Left renal cortex interstitium (tissue), 4 donors: Measurements from ENCODE around the gene MAPKAP1. TPM values are rescaled to one million over a fixed set of nuclear protein-coding genes. Genes with fewer than 3 reads are reported as not detected.

ENCODE experiments used
- DNase-seq, 4 donors: peaks; one replicate each; pipeline ENCODE4 v3.0.0-alpha.2; 2013; ENCODE audit warnings: low read depth in 4 of 4, low spot score in 2 of 4, missing footprints in 1 of 4
- polyA plus RNA-seq, 4 donors: library from polyadenylated mRNA; unstranded; fragments of 120-200 nt; gene quantifications; one replicate each; pipeline ENCODE4 v1.2.1, GENCODE V29; 2013; ENCODE audit not compliant: insufficient read length in 4 of 4

Gene MAPKAP1
- polyA plus RNA-seq, 4 donors = 59.0 to 82.9 (median 76.7) TPM

DNA sequence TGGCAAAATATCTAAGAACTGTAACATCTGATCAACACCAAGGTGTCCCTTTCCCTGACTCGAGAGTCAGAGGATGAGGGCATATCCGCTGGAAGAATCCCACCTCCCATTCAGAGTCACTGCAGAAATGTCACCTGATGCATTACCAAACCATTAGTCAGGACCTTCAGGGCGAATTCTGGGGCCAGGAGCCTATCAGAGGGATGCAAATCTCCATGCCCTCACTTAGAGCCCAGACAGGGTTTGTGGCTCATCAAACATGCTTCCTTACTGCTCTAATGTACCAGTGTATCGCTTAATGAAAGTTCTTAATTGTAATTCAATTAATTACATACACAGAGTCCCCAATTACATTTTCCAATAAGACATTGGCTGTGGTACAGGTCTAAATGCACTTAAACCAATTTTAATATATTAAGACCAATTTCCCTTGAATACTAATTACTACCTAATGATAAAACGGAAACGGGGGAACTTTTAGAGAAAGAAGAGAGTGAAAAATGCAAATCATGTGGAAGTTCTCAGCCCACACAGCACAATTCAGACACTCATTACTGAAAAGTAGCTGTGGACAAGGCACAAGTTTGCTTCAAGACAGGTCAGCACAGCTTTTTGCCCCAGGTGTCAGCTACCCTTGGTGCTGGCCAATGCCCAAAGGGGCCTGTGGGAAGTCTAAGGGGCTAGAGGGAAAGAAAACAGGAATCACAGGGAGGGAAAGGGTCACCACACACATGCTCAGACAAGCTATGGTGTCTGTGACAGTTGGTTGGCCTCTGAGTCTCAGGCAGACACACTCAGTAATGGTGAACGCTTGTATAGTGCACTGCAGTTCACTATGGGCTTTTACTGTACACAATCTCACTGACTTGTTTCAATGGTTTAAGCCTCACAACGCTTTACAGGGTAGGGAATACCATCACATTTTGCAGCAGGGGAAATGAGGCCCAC lies 211.6 kb downstream of the MAPKAP1 start:
- no peak for DNase-seq

DNA sequence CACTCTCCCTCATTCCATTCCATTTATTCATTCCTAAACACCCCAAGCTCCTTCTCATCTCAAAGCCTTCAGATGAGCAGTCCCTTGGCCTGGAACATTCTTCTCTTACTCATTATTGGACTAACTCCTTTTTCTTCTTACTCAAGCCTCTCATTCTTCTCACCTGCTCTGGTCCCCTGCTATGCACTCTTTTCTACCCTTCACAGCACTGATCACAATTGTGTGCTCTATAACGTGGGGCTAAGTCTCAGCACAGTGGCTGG lies 212.4 kb downstream of the MAPKAP1 start:
- no peak for DNase-seq

DNA sequence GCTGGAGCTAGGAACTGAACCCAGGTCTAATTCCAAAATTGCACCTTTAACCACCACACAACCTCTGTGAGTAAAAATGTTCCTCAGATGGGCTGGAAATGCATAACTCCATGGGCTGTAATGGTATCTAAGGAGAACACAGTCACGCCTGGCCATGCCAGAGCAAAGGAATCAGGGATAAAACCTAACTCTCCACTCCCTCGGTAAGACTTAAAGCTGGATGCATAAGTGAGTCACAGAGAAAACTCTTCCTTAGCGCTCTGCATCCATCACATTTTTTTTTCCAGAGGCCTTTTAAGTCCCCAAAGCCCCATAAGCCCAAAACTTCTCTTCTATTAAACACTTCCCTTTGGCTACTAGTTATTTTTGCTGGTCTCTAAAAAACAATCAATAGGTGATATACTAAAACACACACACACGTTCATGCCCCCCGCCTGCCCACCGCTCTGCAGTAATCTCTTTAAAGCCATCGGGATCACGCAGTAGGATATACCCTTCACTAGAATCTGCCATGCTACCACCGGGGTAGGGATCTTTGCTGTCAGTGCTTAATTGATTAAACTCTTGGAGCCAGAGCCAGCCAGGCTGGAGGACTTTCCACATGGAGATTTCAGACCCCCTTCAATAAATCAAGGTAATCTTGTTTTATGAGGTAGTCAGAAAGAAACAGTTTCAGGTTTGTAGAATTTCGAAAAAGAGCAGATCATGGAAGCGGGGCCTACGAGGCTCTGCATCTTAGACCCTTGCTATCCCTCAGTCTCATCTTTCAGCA lies 212.9 kb downstream of the MAPKAP1 start:
- DNase-seq = no peak

DNA sequence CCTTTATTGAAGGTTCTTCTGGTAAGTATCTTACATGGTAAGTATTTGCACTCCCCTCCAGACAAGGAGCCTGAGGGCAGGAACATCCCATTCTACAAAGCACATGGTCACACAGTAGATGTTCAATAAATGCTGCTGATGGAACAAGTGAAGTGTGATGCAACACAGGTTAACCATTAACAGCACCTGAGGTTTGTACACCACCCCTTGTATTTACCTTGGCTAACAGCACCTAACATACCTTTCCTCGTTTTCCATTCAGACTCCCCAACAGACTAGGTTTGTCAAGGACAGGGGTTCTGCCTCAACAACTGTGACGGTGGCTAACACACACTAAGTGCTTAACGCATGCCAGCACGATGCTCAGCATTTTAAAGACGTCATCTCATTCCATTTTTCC lies 213.6 kb downstream of the MAPKAP1 start:
- DNase-seq = no peak

DNA sequence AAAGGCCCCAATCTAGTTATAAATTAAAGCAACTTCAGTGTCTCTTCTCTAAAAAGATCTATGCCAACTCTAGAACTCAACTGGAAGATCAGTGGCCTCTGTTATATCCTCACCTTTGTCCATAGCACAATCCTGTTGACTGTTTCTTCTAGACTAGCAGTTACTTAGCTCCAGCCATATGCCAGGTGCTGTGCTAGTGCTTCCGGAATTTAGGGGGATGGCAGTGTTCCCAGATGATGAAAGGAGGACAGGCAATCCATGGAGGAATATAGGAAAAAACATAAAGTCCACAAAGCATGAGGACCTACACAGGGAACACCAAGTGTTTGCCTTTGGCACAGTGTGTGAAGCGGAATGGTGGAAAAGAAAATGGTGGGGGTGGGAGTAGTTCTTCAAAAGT lies 214.3 kb downstream of the MAPKAP1 start:
- DNase-seq = no peak

DNA sequence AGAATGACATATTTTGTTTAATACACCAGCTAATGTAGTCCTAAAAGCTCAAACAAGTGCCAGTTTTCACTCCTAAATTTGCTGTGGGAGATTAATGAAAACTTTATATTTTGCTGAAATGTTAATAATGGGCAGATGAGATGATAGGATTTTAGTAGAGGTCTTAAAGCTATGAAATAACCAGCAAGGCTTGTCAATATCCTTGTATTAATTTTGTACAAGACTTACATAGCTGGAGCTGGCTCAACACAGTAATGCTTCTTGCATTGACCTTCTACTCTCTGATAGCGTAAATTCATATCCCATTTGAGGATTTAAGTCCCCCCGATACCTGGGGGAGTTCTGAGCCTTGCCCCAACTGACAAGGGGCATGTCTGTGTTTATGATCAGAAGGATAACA lies 219.2 kb downstream of the MAPKAP1 start:
- no peak for DNase-seq

DNA sequence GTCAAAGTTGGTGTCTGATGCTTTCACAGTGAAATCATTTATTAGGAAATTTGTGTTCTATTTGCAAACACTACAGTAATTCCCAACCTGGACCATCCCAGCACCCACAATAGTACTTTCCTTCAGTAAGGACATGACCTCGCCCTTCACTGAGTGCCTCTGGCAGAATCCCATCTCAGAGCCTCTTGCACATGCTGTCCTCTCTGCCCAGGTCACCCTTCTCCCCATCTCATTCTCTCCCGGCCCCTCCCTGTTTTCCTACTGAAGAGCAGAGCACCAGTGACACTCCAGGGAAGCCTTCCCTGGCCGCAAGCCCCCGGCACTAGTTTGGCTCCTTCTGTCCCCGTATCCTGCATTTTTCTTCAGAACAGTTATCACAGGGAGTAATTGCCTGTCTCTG lies 220.4 kb downstream of the MAPKAP1 start:
- DNase-seq = no peak

DNA sequence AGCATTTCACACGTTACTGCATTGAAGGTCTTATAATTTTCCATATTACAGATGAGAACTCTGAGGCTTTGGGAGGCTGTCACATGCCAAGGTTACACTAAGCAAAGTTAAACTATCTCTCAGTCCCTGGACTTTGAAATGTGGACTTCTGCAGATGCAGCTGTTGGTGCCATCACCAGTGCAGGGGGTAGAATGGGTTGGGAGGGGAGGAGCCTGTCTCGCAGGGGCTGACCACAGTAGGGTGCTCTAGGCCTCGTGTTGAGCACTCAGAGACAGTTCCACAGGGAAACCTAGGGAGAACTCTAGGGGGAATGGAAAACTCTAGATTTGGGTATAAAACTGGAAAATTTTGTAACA lies 220.9 kb downstream of the MAPKAP1 start:
- no peak for DNase-seq

DNA sequence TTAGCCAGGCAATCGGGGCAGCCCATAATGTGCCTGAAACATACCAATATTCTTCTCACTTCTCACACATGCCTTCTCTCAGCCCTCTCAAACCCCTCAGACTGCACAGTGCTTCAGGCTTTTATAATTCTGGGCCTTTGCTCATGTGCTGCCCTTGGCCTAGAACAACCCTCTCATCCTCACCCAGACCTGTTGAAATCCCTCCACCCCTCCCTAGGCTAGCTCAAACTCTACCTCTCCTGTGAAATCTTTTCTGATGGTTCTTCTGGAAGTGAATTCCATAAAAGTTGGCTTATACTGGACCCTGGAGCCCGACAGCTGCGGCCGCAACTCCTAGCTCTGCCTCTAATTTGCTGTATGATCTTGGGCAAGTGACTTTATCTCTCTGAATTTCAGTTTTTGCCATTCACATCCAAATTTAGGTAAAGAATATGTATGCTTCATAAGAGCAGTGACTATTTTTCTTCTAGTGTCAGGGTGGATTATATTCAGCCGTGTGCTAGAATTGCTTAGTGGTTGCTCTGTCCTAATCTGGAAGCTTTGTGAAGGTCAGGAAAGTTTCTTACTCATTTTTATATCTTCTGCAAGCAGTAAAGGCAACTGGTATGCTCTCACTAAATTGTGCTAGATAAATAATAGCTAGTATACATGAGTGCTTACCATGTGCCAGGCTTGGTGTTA lies 221.4 kb downstream of the MAPKAP1 start:
- DNase-seq = no peak

DNA sequence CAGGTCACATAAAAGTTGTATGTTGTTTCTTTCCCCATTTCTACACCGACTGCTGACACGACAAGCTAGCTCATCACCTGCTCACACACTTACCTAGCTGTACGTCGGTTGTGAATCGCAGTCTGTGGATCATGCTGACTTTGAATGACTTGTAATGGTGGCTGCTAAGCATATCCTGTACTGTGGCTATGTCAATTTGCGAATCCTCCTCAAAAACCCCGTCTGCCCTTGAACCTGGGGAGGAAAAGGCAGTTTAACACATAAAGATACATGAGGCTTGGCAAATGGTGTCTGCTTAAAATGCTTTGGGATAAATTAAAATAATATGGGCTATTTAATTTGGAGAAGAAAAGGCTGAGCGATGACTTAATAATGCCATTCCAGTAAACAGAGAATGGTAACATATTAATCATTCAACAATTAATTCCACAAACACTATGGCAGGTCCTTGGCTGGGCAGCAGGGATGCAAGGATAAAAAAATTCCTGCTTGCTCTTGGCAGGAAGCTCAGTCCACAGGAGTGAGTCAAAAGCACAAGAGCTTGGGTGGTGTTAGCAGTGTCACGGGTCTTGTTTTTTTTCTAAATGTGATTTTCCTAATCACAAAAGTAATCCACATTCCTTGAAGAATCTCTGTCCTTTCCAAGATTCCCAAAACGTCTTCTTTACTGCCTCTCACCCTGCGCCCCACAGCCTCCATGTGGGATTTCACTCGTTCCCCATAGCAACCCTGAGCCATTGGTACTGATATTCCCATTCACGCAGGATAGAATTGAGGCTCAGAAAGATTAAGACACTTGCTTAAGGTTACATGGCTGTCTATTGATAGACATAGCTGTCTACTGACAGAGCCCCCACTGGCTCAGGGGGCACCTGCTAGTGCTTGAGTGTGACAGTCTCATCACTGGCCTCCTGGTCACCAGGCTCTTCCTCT lies 222.4 kb downstream of the MAPKAP1 start:
- no peak for DNase-seq

DNA sequence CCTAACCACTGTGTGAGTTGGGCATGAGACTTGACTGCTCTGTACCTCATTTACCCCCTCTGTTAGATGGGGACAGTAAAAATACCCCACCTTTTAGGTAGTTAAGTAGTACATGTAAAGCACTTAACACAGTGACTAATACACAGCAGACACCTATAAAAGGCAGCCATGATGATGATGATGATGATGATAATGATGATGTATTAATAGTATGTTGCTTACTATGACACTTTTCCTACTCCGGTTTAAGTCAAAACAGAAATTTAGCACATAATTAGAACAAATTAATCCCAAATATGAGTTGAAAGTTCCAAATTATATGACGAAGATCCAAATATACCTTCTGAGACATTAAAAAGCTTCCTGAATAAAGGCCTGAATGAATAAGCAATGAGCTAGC lies 223.3 kb downstream of the MAPKAP1 start:
- no peak for DNase-seq

DNA sequence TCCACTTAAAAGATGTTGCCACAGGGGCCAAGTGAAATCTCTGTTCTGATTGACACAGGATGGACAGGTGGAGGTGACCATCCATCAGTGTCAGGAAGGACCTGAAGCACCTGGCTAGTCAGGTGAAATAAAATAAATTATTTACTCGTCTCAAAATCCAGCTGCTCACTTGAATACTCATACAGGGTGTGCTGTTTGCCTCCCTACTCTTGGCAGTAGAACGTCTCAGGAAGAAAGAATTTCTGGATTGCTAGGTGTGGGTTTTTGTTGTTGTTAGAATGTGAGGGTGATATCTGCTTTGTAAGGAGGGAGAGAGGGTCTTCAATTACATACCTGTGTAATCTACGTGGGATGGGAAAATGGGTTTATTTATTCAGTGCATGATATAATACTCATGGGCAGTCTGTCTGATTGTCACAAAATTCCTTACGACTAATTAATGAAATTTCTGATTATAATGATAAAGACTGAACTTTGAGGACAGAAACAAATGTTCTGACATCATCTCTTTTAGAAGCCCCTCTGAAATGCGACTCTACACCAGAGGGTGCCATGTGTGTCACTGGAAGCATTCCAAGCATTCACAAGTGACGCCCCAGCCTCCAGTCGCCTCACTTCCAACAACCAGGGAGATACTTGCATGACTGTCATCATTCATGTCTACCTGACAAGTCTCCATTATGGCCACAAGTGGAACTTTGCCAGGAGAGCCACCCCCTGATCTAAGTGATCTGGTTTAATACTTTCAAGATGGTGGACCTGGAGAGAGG lies 227.0 kb downstream of the MAPKAP1 start:
- DNase-seq = no peak

DNA sequence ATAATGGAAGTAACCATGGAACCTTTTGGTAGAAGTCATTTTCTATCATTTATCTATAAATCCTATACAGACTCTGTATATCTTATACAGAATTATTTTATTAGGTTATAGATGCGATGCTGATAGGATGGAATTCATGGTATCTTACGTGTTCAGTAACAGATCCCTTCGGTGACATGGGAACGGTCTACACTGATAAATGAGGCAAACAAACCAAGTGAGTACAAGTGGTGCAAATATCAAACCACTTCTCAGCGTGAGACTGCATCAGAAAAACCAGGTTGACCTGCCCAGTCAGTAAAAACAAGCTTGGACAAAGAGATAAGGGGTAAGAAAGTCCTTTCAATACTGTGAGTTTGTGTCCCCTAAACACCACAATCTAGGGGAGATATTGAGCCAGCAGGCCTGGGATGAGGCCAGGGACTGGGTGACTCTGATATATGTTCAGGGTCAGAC lies 229.9 kb downstream of the MAPKAP1 start:
- no peak for DNase-seq

DNA sequence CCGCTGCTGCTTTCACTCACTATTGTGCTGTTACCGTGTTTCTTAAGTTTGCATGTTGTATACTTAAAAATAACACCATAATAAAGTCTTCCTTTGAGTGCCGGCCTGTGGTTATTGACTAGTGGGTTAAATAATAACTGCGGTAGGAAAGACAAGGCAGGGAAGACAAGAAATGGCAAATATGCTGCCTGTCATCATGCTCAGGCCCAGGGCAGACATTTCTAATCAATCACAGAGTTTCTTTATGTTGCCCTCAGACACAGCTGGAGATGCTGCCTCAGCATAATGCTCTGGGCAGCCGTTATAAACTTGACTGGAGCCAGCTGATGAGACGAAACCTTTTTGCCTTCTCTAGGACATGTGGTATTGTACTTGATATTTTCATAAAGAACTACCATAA lies 230.4 kb downstream of the MAPKAP1 start:
- no peak for DNase-seq

DNA sequence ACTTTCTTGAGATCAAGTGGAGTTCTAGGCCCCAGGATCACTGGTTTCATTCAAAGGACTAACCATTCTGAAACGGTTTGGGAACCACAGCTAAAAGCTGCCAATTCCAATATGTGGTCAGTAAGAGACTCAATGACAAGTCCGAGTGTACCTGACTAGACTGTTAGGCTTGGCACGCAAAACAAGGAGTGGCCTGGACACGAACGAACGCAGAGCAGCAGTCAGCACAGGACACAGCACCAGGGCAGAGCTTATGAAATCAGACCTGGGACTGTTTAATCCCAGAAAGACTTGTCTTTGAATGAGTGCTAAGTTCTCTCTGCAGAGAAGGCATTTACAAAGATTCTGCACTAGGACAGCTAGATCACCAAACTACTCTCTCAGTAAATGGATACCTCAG lies 231.6 kb downstream of the MAPKAP1 start:
- no peak for DNase-seq

DNA sequence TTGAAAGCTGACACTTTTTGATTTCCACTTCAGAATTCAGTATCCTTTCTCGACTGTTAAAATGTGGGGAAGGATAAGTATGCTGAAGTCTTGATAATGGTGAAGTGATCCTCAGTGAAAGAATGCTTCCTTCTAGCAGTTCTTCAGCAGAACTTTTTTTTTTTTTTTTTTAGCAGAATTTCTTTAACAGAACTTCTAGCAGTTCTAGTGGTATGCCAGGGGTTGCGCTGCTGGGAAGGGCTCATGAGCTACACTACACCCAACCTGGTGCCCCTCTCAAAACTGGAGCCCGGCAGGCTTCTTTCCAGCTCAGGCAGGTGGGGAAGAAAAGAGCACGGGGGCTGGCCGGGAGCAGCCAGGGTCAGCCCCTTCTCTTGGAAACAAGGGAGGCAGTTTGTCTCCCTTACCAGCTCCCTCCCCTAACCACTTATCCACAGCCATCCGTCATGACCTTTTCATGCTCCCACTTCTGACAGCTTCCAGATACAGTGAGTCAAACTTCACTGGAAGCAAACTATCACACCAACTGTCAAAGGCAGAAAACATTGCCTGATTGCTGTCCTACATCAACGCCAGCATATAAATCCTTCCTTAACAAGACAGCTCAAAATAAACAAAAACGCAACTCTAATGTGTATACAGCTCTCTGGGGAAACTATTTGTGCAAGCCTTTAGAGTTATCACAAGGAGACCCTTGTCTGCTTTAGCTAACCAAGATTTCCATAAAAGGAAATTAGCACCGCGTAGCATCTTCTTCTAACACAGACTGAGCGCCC lies 233.9 kb downstream of the MAPKAP1 start:
- no peak for DNase-seq

DNA sequence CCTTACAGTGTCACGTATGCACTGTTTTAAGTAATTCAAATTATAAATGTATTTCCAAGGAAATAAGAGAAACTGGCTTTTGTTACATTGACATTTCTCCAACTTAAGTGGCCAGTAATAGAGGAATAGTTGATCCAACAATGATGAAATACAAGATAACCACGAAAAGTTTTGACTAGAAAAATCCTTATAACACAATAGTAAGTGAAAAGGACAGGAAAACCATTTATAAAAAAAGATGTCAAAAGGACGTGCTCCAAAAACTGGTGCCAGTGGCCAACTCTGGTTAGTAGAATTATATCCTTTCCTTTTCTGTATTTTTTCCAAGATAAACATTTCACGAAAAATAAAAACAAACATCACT lies 234.5 kb downstream of the MAPKAP1 start:
- no peak for DNase-seq

DNA sequence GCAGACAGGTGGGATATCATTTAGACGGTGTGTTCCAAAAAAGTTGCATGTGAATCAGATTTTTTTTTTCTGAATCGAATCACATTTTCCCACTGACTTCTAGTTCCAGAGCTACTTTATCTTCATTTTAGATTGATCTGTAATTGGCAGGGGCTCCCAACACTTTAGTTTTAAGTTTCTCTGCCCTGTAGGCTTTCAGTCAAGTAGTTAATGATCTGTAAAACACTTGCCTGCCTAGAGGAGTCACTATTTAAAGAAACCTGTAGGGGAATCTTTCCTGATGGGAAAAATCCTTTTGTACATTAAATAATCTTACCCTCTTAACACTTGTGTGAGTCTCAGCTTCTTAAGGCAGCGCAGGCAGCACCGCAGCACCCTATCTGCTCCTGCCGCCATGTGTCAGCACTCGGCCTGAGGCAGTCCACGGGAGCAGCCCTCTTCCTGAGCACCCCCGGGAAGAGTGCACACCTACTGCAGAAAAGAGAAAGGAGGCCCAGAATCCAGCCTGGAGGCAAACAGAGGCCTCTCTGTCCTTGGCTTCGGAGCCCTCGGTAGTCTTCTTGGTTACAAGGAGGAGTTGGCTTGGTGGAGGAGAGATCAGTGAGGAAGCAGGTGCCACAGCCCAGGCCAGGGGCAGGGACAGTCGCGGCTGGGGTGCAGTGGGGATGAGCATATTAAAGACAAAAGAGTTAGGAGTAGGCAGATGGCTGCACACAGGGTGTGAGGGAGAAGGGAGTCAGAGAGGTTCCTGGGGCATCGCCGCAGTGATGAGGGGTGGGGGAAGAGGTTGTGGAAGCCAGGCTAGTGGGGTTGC lies 236.0 kb downstream of the MAPKAP1 start:
- no peak for DNase-seq
